Right renal pelvis (tissue), 4 donors: ENCODE measurements around the gene SPATA13. TPM values are rescaled to one million over a fixed set of nuclear protein-coding genes. Genes with fewer than 3 reads are reported as not detected.

Experiments
- DNase-seq, 4 donors: peaks; one replicate each; pipeline ENCODE4 v3.0.0-alpha.2; 2013; ENCODE audit warnings: low read depth in 4 of 4, low spot score in 3 of 4, missing footprints in 1 of 4
- polyA plus RNA-seq, 4 donors: library from polyadenylated mRNA; unstranded; fragments of 120-200 nt; gene quantifications; one replicate each; pipeline ENCODE4 v1.2.1, GENCODE V29; 2013; ENCODE audit not compliant: insufficient read length in 4 of 4

The SPATA13 gene
- polyA plus RNA-seq, 4 donors = 56.7 to 77.6 (median 69.4) TPM

DNA sequence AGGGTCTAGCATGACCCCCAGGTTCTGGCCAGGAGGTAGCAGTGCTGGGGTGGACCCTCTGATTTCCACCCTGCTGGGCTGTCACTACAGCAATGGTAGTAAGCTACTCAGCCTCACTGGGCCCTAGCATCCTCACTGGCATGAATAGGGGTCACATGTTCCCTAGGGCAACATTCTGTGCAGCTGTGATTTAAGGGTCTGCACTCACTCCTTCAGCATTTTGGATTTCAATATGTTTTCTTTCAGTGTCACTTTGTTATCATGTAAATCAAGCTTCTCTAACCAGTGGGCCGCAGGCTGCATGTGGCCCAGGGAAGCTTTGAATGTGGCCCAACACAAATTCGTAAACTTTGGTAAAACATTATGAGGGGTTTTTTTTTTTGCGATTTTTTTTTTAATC is 57.8 kb downstream of the SPATA13 start:
- DNase-seq = no peak

DNA sequence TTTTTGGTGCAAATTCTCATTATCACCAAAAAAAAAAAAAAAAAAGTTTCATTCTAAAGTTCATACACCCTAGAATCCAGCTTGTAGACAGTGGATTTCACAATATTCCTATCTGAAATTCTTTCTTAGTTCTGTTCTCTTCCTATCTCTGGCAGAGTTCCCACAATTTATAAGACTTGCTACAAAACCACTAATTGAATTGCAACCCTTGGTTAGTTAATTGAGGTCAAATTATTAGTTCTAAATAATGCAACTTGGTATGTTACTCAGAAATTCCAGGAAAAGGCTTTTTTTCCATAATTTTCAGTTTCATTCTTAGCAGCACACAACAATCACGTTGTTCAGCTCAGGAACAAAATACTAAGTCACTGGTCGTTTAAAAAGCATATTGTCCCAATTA is 58.5 kb downstream of the SPATA13 start:
- DNase-seq = no peak

DNA sequence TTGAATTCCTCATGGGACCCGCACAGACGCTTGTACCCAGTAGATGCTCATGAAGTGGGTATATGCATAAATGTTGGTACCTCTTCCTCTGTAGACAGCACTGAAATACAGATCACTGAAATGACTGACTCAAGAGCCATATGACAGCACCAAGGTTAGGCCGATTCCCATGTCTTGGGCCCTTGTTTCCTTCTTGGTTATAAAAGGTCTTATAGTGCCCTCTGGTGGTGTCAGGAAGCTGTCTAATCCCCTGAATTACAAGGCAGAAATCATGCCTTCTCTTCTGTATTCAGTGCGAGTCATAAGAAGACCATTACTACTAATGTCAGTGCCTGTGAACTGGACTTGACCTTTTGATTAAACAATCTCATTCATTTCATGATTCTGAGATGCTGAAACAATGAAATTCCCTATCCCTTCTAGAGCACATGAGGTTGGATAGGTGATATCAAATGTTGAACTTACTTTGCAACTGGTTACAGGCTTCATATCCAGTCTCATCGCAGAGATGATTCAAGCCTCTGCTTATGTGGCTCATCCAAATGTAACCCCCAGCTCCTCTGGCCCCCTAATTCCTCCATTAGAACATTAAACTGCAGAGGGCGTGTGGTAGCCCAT is 59.7 kb downstream of the SPATA13 start:
- peak; percentile 49 to 69 (median 56) for DNase-seq

DNA sequence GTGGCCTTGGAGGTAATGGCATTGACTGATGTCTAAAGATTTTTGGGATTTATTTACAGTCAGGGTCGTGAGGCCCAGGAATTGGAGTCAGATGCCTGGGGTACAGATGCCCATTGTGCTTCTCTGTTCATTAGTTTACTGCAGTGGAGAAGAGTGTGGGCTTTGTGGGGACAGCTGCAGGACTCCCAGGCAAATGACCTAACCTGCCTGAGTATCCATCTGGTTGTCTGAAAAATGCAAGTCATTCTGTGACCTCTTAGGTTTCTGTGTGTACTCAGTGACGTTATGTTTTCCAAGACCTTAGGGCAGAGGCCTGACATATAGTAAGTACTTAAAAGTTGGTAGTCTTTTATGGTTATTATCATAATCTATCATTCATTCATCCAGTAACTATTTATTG is 60.5 kb downstream of the SPATA13 start:
- no peak for DNase-seq

DNA sequence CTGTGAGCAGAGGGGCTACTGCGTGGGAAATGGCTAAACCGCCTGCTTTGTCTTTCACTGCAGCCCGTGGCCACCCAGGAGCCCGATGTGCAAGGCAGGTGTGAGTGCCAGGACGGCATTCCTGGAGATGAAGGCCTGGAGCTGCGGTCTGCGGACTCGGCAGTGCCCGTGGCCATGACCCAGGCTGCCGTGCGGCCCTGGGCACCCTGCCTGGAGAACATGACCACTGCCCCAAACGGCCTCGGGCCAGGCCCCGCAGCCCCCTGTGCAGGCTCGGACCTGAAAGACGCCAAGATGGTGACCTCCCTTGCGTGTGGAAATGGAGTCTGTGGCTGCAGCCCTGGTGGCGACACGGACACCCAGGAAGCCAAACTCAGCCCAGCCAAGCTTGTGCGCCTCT is 62.2 kb downstream of the SPATA13 start:
- DNase-seq = no peak

DNA sequence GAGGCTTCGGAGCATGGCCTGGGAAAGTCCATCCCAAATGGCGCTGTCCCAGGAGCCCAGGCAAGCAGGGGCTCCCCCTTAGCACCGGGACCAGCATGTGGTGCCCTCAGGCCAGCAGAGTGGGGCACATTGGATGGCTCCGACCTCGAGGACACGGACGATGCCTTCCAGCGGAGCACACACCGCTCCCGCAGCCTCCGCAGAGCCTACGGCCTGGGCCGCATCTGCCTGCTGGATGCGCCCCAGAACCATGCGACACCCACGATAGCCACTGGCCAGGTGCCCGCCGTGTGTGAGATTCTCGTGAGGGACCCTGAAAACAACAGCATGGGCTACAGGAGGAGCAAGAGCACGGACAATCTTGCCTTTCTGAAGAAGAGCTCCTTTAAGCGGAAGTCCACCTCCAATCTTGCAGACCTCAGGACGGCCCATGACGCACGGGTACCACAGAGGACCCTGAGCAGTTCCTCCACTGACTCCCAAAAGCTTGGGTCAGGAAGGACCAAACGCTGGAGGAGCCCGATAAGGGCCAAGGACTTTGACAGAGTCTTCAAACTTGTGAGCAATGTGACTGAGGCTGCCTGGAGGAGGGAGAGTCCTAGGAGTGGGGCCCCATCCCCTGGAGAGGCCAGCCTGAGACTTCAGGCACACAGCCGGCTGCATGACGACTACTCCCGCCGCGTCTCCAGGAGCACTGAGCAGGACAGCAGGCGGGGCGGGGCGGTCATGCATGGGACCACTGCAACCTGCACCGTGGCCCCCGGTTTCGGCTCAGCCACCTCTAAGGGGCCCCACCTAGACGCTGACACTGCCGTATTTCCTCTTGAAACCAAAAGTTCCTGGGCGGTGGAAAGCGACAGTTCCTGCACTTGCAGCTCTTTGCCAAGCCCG is 63.1 kb downstream of the SPATA13 start:
- no peak for DNase-seq

DNA sequence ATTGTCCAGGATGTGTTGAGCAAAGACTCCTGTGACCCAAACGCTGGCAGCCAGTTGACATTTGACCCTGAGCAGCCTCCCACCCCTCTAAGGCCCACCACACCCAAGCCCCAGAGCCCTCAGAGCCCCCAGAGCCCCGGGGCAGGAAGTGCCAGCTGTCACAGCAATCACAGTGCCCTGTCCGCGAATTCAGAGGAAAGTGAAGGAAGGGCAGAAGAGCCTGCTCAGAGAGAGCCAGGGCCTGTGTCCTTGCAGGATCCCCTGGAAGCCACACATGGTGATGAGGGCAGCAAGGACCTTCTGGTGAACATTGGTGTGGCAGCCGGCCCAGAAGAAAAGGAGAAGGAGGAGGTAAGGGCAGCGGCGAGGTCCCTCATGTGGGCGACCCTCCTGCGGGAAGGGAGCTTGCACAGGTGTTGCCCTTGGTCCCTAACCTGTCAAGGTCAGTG is 63.7 kb downstream of the SPATA13 start:
- no peak for DNase-seq

DNA sequence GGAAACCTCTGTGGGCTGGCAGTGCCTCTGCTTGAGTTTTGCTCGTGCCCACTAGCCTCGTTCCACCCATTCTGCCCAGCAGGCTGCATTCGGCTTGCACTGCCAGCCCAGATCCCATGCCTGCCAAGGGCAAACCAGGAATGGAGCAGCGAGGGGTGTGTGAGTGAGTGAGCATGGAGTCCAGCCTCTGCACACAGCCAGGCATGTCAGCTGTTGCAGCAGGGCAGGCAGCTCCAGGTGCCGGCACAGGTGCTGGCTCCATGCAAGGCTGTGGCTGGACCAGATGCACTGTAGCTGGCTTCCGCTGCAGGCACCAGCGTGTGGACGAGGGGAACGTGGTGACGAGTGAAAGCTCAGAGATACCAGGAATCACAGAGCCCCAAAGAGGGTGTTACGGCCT is 64.5 kb downstream of the SPATA13 start:
- DNase-seq = no peak

DNA sequence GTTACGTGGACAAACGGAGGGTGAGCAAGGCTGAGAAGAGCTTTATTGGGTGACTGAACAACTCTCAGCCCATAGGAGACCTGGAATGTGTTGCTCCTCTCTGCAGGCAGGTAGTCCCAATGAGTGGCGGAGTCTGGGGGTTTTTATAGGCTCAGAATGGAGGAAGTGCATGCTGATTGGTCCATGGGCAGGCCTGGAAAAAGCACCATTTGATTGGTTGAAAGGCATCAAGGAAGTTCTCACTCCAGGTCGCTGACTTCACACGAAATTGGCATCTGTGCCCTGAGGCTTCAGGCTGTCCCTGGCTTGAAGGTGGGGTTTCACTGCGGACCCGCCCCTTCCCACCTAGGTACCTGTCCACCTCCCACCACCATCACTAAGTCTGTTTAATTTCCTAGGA is 65.4 kb downstream of the SPATA13 start:
- no peak for DNase-seq

DNA sequence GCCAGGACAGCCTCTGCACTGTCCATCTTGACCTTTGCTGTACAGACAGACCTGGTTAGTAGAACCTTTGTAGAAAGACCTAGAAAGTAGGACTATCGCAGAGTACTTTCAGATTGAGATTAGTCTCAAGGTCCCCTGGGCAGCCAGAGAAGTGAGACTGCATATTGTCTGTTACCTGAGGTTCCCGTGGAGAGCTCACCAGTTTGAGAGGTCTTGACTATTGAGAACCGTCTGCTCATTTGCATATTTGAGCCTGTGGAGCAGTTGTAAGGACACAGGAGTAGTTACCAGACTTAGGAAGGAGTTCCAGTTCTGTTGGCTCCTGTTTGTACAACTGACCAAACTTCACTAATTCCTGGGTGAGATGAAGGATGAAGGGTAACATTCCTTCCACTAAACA is 66.2 kb downstream of the SPATA13 start:
- DNase-seq = no peak

DNA sequence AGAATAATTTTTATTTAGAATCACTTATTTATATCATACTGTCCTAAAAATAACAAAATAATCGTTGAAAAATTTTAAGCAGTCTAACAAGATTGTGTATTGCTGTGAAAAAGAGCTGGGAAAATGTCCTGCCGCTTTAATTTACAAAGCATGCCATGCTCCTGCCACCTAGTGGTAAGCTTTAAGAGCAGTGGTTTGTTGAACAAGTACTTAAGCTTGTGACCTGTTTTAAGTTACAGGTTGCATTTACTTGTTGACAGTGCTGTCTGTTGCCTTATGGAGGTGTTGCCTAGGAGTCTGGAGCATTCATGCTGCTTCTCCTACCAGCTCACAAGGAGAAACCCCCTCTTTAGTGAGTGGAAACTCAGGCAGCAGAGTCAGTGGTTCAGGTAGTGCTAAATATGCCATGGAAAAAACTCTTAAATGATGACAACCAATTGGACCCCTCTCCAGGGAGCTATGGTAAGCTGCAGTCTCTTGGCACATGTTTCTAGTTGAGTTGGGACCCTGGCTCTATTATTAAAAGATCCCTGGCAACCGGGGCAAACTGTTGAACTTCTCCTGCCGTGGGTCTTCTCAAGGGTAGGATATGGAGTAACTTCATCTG is 68.4 kb downstream of the SPATA13 start:
- peak in 3 of 4 donors; percentile 38 to 53 (median 40) for DNase-seq

DNA sequence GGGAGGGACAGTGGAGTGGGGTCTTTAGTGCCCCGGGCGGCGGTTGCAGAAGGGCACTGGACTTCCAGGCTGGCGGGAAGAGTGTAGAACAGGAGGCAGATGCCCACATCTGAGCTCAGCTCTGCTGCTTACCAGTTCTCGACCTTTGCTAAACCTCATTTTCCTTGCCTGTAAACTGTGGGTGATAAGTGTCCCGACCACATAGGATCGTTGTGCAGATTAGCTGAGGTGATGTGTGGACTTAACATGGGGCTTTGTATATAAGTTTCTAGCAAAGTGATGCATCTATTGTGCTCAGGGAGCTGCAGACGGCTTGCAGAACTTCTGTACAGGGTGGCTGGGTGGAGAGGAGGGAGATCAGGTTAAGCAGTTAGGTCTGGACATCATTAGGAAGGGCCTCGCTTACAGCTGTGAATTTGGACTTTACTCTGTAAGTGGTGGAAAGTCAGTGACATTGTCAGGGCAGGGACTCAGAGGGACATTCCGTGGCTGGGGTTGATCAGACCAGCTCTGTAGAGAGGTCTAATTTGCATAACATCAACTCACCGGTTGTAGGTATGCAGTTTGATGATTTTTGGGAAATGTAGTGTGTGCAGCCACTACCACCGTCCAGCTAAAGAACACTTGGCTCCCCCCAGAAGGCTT is 70.0 kb downstream of the SPATA13 start:
- DNase-seq = no peak

DNA sequence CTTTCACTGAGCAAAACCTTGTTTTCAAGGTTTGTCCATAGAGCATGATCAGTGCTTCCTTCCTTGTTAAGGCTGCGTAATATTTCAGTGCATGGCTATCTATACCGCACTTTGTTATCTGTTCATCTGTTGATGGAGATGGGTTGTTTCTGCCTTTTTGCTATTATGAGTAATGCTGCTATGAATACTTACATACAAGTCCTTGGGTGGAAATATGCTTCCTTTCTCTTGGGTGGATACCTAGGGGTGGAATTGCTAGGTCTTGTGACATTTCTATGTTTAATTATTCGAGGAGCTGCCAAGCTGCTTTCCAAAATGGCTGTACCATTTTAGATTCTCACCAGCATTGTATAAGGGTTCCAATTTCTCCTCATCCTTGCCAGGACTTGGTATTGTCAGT is 70.9 kb downstream of the SPATA13 start:
- DNase-seq = no peak

DNA sequence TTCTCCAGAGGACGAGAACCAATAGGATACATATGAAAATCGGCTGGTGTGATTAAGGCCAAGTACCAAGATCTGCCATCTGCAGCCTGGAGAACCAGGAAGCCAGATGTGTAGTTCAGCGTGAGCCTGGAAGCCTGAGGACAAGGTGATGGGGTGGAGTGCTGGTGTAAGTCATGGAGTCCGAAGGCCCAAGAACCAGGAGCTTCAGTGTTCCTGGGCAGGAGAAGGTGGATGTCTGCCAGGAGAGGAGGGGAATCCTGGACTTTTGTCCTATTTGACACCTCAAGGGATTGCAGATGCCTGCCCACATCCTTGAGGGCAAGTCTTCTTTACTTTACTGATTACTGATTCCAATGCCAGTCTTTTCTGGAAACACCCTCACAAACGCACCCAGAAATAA is 71.5 kb downstream of the SPATA13 start:
- no peak for DNase-seq

DNA sequence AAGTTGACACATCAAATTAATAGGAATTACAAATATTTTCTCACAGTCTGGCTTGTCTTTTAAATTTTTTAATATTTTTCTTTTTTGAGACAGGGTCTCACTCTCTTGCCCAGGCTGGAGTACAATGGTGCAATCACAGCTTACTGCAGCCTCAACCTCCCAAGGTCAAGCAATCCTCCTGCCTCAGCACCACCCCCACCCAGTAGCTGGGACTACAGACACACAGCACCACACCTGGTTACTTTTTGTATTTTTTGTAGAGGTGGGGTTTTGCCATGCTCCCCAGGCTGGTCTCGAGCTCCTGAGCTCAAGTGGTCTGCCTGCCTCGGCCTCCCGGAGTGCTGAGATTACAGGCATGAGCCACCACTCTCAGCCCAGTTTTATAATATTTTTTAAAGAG is 72.0 kb downstream of the SPATA13 start:
- DNase-seq = no peak

DNA sequence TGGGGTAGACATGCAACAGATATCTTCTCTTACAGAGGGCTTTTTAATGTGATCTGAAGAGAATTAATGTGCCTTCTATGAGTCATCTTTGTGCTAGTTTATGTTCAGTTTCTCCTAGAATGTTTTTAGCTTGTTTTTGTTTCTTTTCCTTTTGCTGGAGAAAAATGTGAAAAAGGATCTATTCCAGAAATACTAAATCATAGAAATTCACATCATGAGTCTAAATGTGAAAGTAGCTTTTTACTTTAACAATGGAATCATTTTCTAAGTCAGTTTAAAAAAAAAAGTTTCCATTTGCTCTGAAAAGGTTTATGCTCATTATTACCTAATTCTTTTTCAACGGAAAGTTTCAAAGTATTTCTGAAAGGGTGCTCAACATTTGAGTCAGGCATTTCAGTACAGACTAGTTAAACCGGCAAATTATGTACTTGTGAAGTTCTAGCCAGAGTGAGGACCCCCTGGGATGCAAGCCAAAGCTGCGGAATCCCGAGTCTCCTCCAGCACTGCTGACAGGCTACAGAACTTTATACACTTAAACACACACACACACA is 72.9 kb downstream of the SPATA13 start:
- DNase-seq = peak in 1 of 4 donors; percentile 28

DNA sequence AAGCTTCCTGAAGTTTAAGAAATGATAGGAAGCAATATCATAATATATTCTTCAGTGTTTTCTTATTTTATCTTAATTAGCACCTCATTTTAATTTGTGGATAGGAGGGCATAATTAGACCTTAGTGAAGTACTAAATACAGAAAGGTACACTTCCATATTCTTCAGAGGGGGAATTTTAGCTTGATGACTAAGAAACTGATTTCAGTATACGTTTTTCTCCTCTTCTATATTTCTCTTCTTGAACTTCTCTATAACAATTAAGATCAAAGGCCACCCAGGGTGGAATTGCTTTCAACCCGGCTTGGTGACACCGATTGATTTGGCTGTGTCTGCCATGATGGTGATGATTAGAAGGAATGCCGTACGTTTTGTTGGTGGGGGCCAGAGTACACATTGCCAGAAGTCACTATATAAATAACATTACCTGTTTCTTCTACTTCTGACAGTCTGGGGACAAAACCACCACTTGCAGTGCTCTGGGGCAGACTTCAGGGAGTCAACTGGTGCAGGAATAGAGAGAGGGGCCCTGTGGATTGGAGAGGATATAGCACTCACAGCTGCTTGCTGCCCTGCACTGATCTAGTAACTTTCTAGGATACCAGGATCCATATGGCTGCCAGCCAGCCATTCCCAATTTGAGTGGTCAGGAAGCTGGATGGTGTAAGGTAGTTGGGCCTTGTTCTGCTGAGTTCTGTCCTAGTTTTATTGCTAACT is 73.8 kb downstream of the SPATA13 start:
- no peak for DNase-seq

DNA sequence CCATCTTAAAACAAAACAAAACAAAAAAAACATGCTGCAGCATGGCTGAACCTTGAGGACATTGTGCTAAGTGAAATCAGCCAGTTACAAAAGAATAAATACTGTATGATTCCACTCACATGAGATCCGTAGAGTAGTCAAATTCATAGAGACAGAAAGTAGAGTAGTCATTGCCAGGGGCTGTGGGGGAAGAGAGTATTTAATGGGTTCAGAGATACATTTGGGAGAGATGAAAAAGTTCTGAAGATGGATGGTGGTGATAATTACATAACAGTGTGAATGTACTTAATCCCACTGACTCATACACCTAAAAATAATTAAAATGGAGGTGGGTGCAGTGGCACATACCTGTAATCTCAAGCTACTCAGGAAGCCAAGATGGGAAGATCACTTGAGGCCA is 76.8 kb downstream of the SPATA13 start:
- DNase-seq = no peak

DNA sequence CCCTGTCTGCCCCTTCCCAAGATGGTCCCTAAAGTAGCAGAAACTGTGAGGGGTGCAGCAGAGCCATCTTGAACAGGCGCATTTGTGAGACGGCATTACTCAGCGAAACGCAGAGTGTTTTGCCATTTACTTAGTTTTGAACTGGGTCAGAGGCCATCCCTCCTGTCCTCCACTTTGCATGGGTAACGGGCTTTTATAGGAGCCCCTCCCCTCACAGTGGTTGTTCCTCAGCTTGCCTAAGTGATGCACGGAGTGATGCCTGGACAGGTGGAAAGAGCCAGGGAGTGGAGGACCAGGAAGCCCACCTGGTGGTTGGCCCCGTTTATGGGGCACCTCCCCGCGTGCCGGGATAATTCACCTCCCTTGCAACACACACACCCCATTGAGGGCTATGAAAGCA is 80.8 kb downstream of the SPATA13 start:
- DNase-seq = no peak

DNA sequence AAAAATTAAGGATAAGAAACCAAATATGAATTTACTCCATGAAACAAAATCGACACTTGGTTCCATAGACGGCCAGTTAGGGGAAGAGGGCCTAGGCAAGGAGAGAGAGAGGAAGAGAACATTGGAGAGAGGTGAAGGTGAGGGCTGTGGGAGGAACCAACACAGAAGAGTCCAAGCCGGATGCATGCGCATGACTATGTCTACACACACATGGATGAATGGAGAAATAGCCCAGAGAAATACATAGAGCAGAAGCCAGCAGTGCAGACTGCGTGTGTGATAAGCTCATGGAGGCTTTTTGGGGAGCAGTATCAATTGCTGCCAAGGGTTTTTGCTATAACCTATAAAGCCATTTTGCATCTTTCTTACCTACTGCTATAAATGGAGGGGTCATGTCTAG is 81.6 kb downstream of the SPATA13 start:
- DNase-seq = no peak
